Activated CD8-positive, alpha-beta memory T cell treated with anti-CD3 and anti-CD28 coated beads for 36 hours (primary cell): Measurements from ENCODE around the gene DDC. TPM values are rescaled to one million over a fixed set of nuclear protein-coding genes. Genes with fewer than 3 reads are reported as not detected.

Experiments used
- CTCF ChIA-PET: fragments of 350-600 bp; sonication (Branson Sonifier 250); formaldehyde crosslinking; loops from one replicate; lab custom pipeline; 2021; ENCODE audit warnings: antibody characterized with exemption; lab: Charles Lee
- POLR2A ChIA-PET: fragments of 350-600 bp; sonication (Branson Sonifier 250); formaldehyde crosslinking; loops from one replicate; lab custom pipeline; 2021; ENCODE audit warnings: antibody characterized with exemption; lab: Charles Lee
- total RNA-seq, 2 experiments: library from RNA; stranded (reverse); gene quantifications; one replicate each; pipeline ENCODE4 v1.2.3, GENCODE V29; 2021

Gene DDC
- total RNA-seq, 2 experiments from 2014 or later, result 0.71 to 0.72 TPM

DNA sequence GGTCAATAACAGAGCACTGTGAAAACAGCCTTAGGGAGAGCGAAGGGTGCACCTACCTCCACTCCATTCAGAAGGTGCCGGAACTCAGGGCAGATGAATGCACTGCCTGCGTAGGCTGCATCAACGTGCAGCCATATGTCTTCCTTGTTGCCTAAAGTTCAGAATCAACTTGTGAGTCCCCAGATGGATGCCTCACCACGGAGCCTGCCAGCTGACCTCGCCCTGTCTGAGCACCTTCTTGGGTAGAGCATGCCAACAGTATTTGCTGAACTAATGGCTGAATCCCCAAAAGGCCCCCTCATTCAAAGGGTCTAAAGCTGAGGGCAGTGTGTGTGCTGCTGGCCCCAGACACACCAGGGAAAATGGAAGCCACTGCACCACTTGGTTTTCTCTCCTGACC, 66.1 kb downstream of the DDC start:
- ChIA-PET CTCF (no interaction called here), POLR2A (no interaction called here)

DNA sequence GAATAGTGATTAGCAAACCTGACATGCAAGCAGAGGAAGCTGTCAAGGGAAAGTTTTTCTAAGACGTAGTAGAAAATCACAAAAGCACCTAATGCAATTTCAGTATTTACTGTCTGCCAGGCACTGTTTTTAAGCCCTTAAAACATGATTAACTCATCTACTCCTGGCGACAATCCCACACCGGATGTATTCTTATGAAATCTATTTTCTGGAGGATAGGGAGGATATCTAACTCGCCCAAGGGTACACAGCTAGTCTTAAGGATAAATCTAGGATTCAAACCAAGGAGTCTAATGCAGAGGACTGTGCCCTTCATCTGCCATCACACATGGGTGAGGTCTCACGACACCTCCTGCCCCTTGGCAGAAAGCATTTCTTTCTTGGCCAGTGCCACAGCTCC, 67.2 kb downstream of the DDC start:
- ChIA-PET POLR2A (no interaction called here), CTCF (interaction anchor here (0.5 kb wide), 1 partner anchor 643 kb away, joined by 3 read pairs; no protein-coding TSS in a partner anchor)

DNA sequence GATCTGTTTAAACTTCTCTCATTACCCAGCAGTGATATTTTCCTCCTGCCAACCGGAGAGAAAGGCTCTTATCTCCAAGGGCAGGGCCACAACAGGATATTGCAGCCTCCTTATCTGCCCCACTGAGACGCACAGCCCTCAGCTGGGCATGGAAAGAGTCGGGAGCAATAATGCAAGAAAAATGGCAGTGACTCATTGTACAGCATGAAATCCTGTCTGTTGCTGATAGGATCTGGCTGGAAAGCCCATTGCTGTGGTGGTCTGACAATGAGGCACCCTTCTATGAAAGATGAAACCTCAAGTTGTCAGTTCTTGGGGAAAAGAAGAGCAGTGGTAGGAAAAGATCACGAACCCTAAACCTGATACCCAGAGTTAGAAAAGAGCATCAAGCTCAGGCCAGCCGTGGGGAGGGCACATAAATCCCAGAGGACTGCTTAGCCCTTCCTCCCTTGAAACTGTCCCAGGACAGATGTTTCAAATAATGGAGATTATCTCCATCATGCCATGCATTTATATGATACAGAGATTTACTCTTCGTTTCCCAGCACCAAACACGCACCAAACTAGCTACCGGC, 68.0 kb downstream of the DDC start:
- POLR2A ChIA-PET, result no interaction called here
- CTCF ChIA-PET, result no interaction called here

DNA sequence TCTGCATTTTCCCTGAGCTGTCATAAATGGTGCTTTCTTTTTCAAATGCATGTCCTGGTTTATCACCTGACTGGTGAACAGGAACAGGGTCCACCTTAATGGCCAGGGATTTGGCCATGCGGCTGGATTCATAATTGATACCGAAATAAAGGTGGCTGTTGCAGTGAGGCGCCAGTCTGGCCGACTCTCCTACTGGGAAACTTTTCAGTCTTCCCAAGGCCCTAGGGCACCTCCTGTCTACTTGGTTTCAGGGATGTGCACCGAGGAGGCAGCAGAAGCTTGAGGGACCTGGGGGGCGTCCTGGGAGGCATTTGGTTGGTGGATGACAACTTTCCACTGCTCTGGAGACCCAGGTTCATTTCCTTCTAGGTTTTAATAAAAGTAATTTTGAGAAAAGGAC, 68.6 kb downstream of the DDC start:
- CTCF ChIA-PET, result no interaction called here
- POLR2A ChIA-PET, result no interaction called here

DNA sequence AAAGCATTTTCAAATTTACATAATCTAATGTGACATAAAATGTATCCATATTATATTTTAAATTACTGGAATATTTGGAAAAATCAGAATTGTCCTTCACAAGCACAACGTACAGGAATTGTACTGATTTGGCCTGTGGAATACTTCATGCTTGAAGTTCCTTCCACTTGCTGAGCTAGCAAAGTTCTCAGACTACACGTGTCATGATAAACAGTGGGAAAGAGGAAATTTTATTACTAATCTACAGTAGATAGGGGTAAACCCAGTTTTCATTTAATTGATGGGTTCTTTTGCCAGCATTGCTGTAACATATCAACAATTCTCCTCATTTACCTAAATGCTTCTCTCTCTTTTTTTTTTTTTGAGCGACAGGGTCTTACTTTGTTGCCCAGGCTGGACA, 69.5 kb downstream of the DDC start:
- ChIA-PET CTCF (no interaction called here), POLR2A (no interaction called here)

- ChIA-PET CTCF (no interaction called here), POLR2A (no interaction called here)
These were observed 72.3 kb downstream of the DDC start for GRCh38 chr7:50492770-50493519.

GRCh38 chr7:50491943-50492342, 73.3 kb downstream of the DDC start:
- CTCF ChIA-PET, result interaction anchor here (1.0 kb wide), 1 partner anchor 24 kb away, joined by 3 read pairs; no protein-coding TSS in a partner anchor
- POLR2A ChIA-PET, result no interaction called here

- CTCF ChIA-PET, result interaction anchor here (1.0 kb wide), 1 partner anchor 23 kb away, joined by 3 read pairs; no protein-coding TSS in a partner anchor
- POLR2A ChIA-PET, result no interaction called here
These were observed 74.0 kb downstream of the DDC start for GRCh38 chr7:50491209-50491608.

DNA sequence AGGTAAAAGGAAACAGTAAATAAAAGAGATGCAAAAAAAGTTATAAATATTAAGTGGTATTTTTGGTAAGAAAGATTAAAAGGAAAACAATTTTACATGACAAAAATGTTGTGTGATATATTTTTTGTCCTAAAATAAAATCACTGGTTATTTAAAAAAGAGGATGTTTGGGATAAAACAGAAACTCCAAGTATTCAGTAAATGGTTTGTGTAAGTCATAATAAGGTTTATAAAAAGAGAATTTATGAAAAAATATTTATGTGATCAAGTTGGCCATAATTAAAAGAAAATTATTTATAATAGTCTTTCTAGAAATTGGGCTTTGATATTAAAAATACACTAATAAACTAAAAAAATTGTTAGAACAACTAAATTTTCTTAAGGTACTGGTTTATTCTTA, 76.8 kb downstream of the DDC start:
- ChIA-PET CTCF (no interaction called here), POLR2A (no interaction called here)

DNA sequence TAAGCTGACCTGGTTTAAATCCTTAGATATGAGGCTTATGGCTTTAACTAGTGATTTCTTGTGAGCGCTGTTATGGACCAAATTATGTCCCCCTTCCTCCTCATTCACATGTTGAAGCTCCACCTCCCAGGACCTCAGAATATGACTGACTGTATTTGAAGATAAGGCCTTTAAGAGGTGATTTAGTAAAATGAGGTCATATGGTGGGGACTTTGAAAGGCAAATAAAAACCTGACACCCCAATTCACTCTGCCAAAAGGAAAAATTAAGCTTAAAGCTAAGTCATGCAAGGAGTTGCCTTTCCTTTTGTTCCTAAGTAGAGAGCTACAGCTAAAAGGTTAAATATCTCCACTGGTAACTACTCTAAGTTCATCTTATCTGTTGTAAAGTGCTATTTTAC, 78.7 kb downstream of the DDC start:
- POLR2A ChIA-PET, result no interaction called here
- CTCF ChIA-PET, result no interaction called here

- ChIA-PET POLR2A (no interaction called here), CTCF (interaction anchor here (0.9 kb wide), 1 partner anchor 14 kb away, joined by 3 read pairs; no protein-coding TSS in a partner anchor)
These were observed 83.3 kb downstream of the DDC start for GRCh38 chr7:50481867-50482266.

DNA sequence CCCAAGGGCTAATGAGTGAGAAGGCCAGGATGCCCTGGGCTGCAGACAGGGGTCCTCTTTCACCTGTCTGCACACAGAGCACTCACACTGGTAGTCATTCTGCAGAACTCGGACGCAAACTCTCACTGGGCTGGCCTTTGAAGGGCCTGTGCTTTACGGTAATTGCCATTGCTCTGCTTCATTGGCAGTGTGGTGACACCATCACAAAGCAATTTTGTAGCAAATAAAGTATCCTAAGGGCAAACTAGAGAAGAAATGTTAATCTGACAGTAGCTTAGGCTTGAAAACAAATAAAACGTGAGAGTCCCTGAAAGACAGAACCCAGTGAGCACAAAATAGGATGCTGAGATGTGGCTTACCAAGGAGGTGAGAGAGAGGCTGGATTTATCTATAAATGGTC, 84.4 kb downstream of the DDC start:
- POLR2A ChIA-PET, result no interaction called here
- CTCF ChIA-PET, result interaction anchor here (0.9 kb wide), 1 partner anchor 13 kb away, joined by 3 read pairs; no protein-coding TSS in a partner anchor

DNA sequence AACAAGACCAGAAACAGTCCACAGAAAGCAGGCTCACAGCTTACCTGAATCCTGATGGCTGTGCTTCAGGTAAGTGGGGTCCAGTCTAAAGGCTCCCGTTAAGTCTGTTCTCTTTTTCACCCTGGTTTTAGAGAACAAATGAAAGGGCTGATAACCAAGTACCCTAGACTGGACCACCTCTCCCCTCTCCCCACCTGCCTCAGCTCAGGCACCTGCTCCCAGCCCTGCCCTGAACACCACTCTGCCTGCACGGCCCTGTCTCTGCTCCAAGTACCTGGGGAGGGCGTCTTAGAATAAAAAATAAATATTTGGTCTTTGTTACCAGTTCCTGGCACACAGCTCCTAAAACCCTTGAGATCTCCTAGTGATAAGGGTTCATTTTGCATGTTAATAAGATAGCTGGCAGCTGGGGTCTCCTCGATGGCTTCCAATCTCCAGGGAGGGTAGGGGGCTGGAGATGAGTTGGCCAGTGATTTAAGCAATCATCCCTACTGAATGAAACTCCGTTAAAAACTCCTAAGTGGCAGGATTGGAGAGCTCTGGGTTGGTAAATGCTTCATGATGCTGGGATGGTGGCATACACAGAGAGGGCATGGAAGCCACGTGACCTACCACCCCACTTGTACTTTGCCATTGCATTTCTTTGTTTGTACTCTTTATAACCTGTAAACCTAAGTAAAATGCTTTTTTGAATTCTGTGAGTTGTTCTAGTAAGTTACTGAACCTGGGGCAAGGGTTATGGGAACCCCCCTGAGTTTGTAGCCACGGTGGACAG, 85.3 kb downstream of the DDC start:
- ChIA-PET CTCF (no interaction called here), POLR2A (no interaction called here)

- ChIA-PET CTCF (interaction anchor here (0.5 kb wide), 1 partner anchor 33 kb away, joined by 3 read pairs; no protein-coding TSS in a partner anchor), POLR2A (no interaction called here)
These were observed 87.6 kb downstream of the DDC start for GRCh38 chr7:50477640-50478039.

GRCh38 chr7:50476953-50477625, 88.1 kb downstream of the DDC start:
- ChIA-PET CTCF (no interaction called here), POLR2A (no interaction called here)

DNA sequence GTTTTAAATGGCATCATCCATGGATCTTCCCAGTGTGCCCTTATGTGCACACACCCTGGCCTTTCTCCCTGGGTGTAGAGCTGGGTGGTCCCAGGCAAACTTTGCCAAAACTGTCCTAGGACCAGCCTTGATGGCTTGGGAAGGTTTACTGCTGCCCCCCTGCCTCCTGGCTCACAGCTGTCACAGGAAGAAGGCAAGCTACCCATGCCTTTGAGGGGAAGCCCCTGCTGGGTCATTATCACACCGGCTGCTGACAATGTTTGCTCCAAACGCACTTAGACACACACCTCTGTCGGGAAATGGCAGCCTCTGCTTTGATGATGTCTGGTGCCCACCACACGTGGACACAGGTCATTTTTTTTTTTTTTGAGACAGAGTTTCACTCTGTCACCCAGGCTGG, 89.9 kb downstream of the DDC start:
- POLR2A ChIA-PET, result no interaction called here
- CTCF ChIA-PET, result interaction anchor here (0.7 to 1.0 kb wide), 3 partner anchors 9 to 383 kb away, joined by 3 read pairs; no protein-coding TSS in a partner anchor

- CTCF ChIA-PET, result interaction anchor here (1.0 kb wide), 1 partner anchor 214 kb away, joined by 3 read pairs; no protein-coding TSS in a partner anchor
- POLR2A ChIA-PET, result no interaction called here
These were observed 90.6 kb downstream of the DDC start for GRCh38 chr7:50474382-50475160.

DNA sequence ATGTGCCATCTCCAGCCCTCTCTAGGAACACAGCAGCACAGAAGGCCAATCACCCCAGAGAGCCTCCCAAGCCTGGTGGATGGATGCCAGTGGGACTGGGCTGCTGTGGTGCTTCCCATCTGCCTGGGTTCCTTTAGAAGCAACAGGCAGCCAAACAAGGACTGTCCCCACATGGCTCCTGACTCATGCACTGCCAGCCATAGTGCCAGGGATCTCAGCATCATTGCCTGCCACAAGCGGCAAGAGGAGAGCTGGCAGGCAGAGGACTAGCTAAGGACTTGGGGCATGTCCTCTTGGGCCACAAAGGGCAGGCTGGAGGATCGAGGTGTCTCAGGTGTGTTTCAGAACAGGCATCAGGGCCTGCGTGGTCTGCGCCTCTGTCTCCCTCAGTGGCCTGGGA, 91.7 kb downstream of the DDC start:
- POLR2A ChIA-PET, result no interaction called here
- CTCF ChIA-PET, result no interaction called here

DNA sequence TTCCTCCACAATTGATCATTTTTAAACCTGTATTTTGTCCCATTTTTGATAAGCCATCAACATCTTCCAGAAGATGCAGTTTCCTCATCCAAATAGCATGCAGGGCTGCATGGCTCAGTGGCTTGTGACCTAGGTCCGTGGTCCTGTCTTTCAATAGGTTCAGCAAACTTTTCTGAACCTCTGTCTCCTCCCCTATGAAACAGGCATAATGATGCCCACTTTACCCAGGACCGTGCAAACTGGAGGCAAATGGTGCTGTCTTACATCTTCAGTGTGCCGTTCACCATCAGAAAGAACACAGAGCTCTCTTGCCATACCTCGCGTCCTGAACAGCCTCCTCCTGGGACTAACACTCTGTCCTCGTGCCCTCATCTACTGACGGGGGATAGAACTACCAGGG, 92.8 kb downstream of the DDC start:
- POLR2A ChIA-PET, result no interaction called here
- CTCF ChIA-PET, result no interaction called here
